NB4 (cell line): Measurements from ENCODE around the gene ITGA4.

Source experiments
- MYC ChIP-seq: IDR thresholded peaks from 2 replicates; pipeline ENCODE4 v1.6.1; 2011; ENCODE audit warnings: low read depth, low read length
- POLR2A ChIP-seq: IDR thresholded peaks from 2 replicates; pipeline ENCODE4 v1.6.1; 2011; ENCODE audit warnings: mild to moderate bottlenecking; ENCODE audit not compliant: insufficient read length; ENCODE audit errors: extremely low read depth
- TF ChIP-seq, protein P1 (sequence below): IDR thresholded peaks from one replicate; pipeline ENCODE4 v1.5.1; 2012; ENCODE audit warnings: low read depth, low read length
- TF ChIP-seq, protein P2 (sequence below): IDR thresholded peaks from 2 replicates; pipeline ENCODE4 v1.6.1; 2011; ENCODE audit warnings: low read depth, low read length

DNA sequence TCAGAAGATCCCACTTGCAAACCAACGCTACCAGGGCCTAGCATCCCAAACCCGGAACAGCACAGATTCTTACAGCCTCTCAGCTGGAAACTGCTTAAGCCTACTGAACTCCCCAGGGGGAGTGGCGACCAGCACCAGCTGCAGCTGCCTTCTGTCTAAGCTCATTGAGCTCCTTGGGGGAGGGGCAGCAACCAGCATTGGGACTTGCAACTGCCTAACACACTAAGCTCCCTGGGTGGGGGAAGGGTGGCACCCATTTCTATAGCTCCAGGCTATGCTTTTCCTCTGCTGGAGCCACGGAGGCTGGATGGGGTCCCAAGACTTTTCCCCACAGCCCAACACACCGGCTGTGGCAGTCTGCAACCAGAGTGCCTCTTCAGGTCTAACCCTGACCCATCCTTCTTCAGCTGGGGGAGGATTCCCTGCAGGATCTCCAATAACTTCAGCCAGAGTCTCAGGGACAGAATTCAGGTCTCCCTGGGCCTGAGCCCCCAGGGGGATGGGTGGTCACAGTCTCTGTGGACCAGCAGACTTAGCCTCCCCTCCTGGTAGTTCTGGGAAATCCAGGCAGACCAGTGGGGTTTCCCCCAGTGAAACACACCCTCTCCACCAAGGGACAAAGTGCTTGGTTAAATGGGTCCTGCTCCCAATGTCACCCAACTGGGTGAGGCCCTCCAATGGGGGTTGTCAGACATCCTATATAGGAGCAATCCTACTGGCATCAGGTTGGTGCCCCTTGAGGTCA, 45.9 kb upstream of the ITGA4 start:
- no peak for TF ChIP-seq POLR2A
- TF ChIP-seq, protein P1, sequence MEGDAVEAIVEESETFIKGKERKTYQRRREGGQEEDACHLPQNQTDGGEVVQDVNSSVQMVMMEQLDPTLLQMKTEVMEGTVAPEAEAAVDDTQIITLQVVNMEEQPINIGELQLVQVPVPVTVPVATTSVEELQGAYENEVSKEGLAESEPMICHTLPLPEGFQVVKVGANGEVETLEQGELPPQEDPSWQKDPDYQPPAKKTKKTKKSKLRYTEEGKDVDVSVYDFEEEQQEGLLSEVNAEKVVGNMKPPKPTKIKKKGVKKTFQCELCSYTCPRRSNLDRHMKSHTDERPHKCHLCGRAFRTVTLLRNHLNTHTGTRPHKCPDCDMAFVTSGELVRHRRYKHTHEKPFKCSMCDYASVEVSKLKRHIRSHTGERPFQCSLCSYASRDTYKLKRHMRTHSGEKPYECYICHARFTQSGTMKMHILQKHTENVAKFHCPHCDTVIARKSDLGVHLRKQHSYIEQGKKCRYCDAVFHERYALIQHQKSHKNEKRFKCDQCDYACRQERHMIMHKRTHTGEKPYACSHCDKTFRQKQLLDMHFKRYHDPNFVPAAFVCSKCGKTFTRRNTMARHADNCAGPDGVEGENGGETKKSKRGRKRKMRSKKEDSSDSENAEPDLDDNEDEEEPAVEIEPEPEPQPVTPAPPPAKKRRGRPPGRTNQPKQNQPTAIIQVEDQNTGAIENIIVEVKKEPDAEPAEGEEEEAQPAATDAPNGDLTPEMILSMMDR, result no peak
- TF ChIP-seq, protein P2, sequence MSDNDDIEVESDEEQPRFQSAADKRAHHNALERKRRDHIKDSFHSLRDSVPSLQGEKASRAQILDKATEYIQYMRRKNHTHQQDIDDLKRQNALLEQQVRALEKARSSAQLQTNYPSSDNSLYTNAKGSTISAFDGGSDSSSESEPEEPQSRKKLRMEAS, result 0 out of 2 replicates have a peak, but pooled peaks have one; percentile 17
- peak; percentile 8; the same call in 1 of the 2 replicates for TF ChIP-seq MYC
